Right lobe of liver (tissue), 4 donors: ENCODE measurements around the gene ABHD12B.
"Not testable (repeated sequence)": the region's sequence is repeated elsewhere in the genome, so short reads cannot be mapped to it uniquely, and the experiment has no call there.

ENCODE experiments used
- POLR2A ChIP-seq: fragments of 450-650 bp; IDR thresholded peaks from one replicate; pipeline ENCODE4 v1.6.1; 2017; ENCODE audit warnings: antibody characterized with exemption, mild to moderate bottlenecking
- TF ChIP-seq, protein P1 (sequence below), 4 donors: fragments of 200-600 bp in 3 of 4; fragments of 450-650 bp in 1 of 4; IDR thresholded peaks; one replicate each; pipeline versions ENCODE4 v1.5.1 to v1.8.0; 2016 to 2022; ENCODE audit warnings: antibody characterized with exemption in 4 of 4, mild to moderate bottlenecking in 2 of 4
- donor health status: DM: no; HTN: no; CAD: no.
- donor health status: DM: no; HTN: no; CAD: no.
- donor health status: DM: no; HTN: yes; CAD: no.

DNA sequence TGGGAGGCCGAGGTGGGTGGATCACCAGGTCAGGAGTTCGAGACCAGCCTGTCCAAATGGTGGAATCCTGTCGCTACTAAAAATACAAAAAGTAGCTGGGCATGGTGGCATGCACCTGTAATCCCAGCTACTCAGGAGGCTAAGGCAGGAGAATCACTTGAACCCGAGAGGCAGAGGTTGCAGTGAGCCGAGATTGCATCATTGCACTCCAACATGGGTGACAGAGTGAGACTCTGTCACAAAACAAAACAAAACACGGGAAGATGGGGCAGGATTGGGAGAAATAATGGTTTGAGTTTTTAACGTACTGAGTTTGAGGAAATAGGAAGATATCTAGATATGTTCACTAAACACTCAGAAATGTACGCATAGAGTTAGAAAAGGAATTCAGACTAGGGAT lies 69.8 kb downstream of the ABHD12B start:
- TF ChIP-seq, protein P1, sequence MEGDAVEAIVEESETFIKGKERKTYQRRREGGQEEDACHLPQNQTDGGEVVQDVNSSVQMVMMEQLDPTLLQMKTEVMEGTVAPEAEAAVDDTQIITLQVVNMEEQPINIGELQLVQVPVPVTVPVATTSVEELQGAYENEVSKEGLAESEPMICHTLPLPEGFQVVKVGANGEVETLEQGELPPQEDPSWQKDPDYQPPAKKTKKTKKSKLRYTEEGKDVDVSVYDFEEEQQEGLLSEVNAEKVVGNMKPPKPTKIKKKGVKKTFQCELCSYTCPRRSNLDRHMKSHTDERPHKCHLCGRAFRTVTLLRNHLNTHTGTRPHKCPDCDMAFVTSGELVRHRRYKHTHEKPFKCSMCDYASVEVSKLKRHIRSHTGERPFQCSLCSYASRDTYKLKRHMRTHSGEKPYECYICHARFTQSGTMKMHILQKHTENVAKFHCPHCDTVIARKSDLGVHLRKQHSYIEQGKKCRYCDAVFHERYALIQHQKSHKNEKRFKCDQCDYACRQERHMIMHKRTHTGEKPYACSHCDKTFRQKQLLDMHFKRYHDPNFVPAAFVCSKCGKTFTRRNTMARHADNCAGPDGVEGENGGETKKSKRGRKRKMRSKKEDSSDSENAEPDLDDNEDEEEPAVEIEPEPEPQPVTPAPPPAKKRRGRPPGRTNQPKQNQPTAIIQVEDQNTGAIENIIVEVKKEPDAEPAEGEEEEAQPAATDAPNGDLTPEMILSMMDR (IDR thresholded peaks at IDR 0.05), result not testable (repeated sequence)
- TF ChIP-seq POLR2A, result not testable (repeated sequence)
